Omental fat pad (tissue), 4 donors: ENCODE results near the gene IKZF4. TPM values are rescaled to one million over a fixed set of nuclear protein-coding genes. Genes with fewer than 3 reads are reported as not detected.

ENCODE experiments used
- ATAC-seq: fragments of 150-250 bp; one replicate; pipeline ENCODE4 v1.9.1; 2016; ENCODE audit warnings: mild to moderate bottlenecking, moderate library complexity; ENCODE audit not compliant: low FRiP score
- DNase-seq: peaks from one replicate; pipeline ENCODE4 v3.0.0-alpha.2; 2019; ENCODE audit warnings: low spot score
- total RNA-seq, 4 donors: library from RNA; depleted of rRNA; stranded (reverse); fragments of >200 nt; gene quantifications; one replicate each; pipeline ENCODE4 v1.1.0, GENCODE V29; 2016
- TF ChIP-seq, protein P1 (sequence below), 3 donors: fragments of 450-650 bp; IDR thresholded peaks; one replicate each; pipeline ENCODE4 v1.5.1; 2016 to 2017; ENCODE audit warnings: antibody characterized with exemption in 3 of 3, mild to moderate bottlenecking in 3 of 3, moderate library complexity in 2 of 3

Gene IKZF4
- total RNA-seq, 4 donors from 2014 or later: 4.4 to 10.3 (median 6.6) TPM

GRCh38 chr12:56080556-56081138, 59.8 kb downstream of the IKZF4 start:
- ATAC-seq: no peak
- DNase-seq: no peak
- TF ChIP-seq, protein P1, sequence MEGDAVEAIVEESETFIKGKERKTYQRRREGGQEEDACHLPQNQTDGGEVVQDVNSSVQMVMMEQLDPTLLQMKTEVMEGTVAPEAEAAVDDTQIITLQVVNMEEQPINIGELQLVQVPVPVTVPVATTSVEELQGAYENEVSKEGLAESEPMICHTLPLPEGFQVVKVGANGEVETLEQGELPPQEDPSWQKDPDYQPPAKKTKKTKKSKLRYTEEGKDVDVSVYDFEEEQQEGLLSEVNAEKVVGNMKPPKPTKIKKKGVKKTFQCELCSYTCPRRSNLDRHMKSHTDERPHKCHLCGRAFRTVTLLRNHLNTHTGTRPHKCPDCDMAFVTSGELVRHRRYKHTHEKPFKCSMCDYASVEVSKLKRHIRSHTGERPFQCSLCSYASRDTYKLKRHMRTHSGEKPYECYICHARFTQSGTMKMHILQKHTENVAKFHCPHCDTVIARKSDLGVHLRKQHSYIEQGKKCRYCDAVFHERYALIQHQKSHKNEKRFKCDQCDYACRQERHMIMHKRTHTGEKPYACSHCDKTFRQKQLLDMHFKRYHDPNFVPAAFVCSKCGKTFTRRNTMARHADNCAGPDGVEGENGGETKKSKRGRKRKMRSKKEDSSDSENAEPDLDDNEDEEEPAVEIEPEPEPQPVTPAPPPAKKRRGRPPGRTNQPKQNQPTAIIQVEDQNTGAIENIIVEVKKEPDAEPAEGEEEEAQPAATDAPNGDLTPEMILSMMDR (IDR thresholded peaks at IDR 0.05): no peak

- no peak for ATAC-seq
- TF ChIP-seq, protein P1 (IDR thresholded peaks at IDR 0.05): no peak
- DNase-seq: no peak
These were observed 60.8 kb downstream of the IKZF4 start for GRCh38 chr12:56081393-56082347.

- TF ChIP-seq, protein P1 (IDR thresholded peaks at IDR 0.05): no peak
- ATAC-seq (no peak), DNase-seq (no peak)
These were observed 61.5 kb downstream of the IKZF4 start for GRCh38 chr12:56082382-56082781.

GRCh38 chr12:56082967-56083366, 62.1 kb downstream of the IKZF4 start:
- DNase-seq (no peak), ATAC-seq (no peak)
- TF ChIP-seq, protein P1 (IDR thresholded peaks at IDR 0.05): no peak

DNA sequence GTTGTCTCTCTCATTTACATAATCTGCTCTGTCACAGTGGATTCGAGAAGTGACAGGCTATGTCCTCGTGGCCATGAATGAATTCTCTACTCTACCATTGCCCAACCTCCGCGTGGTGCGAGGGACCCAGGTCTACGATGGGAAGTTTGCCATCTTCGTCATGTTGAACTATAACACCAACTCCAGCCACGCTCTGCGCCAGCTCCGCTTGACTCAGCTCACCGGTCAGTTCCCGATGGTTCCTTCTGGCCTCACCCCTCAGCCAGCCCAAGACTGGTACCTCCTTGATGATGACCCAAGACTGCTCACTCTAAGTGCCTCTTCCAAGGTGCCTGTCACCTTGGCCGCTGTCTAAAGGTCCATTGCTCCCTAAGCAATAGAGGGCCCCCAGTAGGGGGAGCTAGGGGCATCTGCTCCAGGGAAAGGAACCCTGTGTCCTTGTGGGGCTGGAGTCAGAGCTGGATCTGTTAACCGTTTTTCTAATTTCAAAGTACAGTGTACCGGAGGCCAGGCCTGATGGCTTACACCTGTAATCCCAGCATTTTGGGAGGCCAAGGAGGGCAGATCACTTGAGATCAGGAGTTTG, 64.2 kb downstream of the IKZF4 start:
- no peak for DNase-seq
- no peak for ATAC-seq
- TF ChIP-seq, protein P1 (IDR thresholded peaks at IDR 0.05): no peak

- no peak for ATAC-seq
- DNase-seq: no peak
- TF ChIP-seq, protein P1 (IDR thresholded peaks at IDR 0.05): no peak
These were observed 65.3 kb downstream of the IKZF4 start for GRCh38 chr12:56086096-56086495.
